NCI-H82 treated with DMSO at 0.1 percent for 48 hours (cell line): ENCODE measurements around the gene EMP2.
"Not testable (repeated sequence)": the region's sequence is repeated elsewhere in the genome, so short reads cannot be mapped to it uniquely, and the experiment has no call there.

Experiments used
- DNase-seq: peaks from one replicate; lab custom pipeline; 2025; ENCODE audit not compliant: unreplicated experiment; lab: John Stamatoyannopoulos, UW

EMP2 gene

GRCh38 chr16:10579965-10580882, at the start of gene EMP2:
Gene EMP2 (minus strand): TSS chr16:10580598. CDS start chr16:10547617, 32,981 bp downstream.
- DNase-seq: peak; percentile 29

- DNase-seq: no peak
Observed at GRCh38 chr16:10629592-10629963, 49.2 kb upstream of the EMP2 start.

GRCh38 chr16:10625595-10626357, 45.4 kb upstream of the EMP2 start:
- no peak for DNase-seq

- DNase-seq: no peak
Observed at GRCh38 chr16:10624527-10624926, 44.1 kb upstream of the EMP2 start.

GRCh38 chr16:10623059-10623458, 42.7 kb upstream of the EMP2 start:
- no peak for DNase-seq

- DNase-seq: peak; percentile 86
Observed at GRCh38 chr16:10622036-10622921, 41.9 kb upstream of the EMP2 start.

- DNase-seq: not testable (repeated sequence)
Observed at GRCh38 chr16:10621216-10621949, 41.0 kb upstream of the EMP2 start.

GRCh38 chr16:10620120-10620519, 39.7 kb upstream of the EMP2 start:
- DNase-seq: no peak

- DNase-seq: peak; percentile 41
Observed at GRCh38 chr16:10619271-10619849, 39.0 kb upstream of the EMP2 start.

- DNase-seq: no peak
Observed at GRCh38 chr16:10618710-10619209, 38.4 kb upstream of the EMP2 start.

- DNase-seq: no peak
Observed at GRCh38 chr16:10617662-10618420, 37.4 kb upstream of the EMP2 start.

GRCh38 chr16:10616756-10617640, 36.6 kb upstream of the EMP2 start:
- DNase-seq: no peak

- DNase-seq: no peak
Observed at GRCh38 chr16:10616419-10616755, 36.0 kb upstream of the EMP2 start.

- DNase-seq: no peak
Observed at GRCh38 chr16:10614685-10615084, 34.3 kb upstream of the EMP2 start.

GRCh38 chr16:10613785-10614485, 33.5 kb upstream of the EMP2 start:
- no peak for DNase-seq

- no peak for DNase-seq
Observed at GRCh38 chr16:10612649-10613179, 32.3 kb upstream of the EMP2 start.

- DNase-seq: peak; percentile 49
Observed at GRCh38 chr16:10611825-10612342, 31.5 kb upstream of the EMP2 start.
